A549 treated with DMSO at 1 μM for 4 hours (cell line): ENCODE measurements around the gene MCCC1. TPM values are rescaled to one million over a fixed set of nuclear protein-coding genes. Genes with fewer than 3 reads are reported as not detected.

Source experiments
- total RNA-seq: library from RNA; stranded (reverse); fragments of 200-300 nt; extraction: Qiagen RNA extraction; gene quantifications from 5 replicates; pipeline ENCODE4 v1.2.3, GENCODE V29; 2022; ENCODE audit warnings: low read depth

The MCCC1 gene
- 7.0 to 9.7 TPM (median 8.3 TPM) in 5 replicates for total RNA-seq

GRCh38 chr3:183099026-183099837 lies at the start of gene MCCC1:
TSS of gene MCCC1 (minus strand) at chr3:183099496. CDS start at chr3:183099440, 56 bp downstream.

GRCh38 chr3:182980204-182981037 lies 118.9 kb downstream of the MCCC1 start, which contains the start of gene DCUN1D1:
TSS of gene DCUN1D1 (minus strand) at chr3:182980538. CDS start at chr3:182980489, 49 bp downstream.

Other genes with a start within 250 kb of the MCCC1 start
- gene DCUN1D1, start 119.0 kb downstream of the MCCC1 start, total RNA-seq: 17.4 to 29.0 TPM (median 20.1 TPM) in 5 replicates
- 0.05 to 0.18 TPM (median 0.12 TPM) in 4 of 5 replicates, not detected in the other for gene LAMP3, start 63.2 kb upstream of the MCCC1 start, total RNA-seq
- gene B3GNT5, start 153.8 kb upstream of the MCCC1 start, total RNA-seq: 14.2 to 21.4 TPM (median 17.6 TPM) in 5 replicates